H9 (cell line): ENCODE results near the gene PLA2G2E. TPM values are rescaled to one million over a fixed set of nuclear protein-coding genes. Genes with fewer than 3 reads are reported as not detected.

Experiments
- DNase-seq: peaks from one replicate; pipeline ENCODE4 v3.0.0-alpha.2; 2017
- H2AFZ ChIP-seq: one replicate; pipeline ENCODE4 v1.6.1; 2013; ENCODE audit warnings: mild to moderate bottlenecking, low read length, control low read depth, moderate library complexity
- H2AK5ac ChIP-seq: 2 replicates; pipeline ENCODE4 v1.6.1; 2013; ENCODE audit warnings: low read length, control low read depth, mixed read lengths; ENCODE audit not compliant: insufficient read length
- H2BK120ac ChIP-seq: one replicate; pipeline ENCODE4 v1.6.1; 2013; ENCODE audit warnings: low read depth, mild to moderate bottlenecking, low read length, control low read depth, inconsistent platforms; ENCODE audit not compliant: poor library complexity, severe bottlenecking
- H2BK12ac ChIP-seq: 2 replicates; pipeline ENCODE4 v1.6.1; 2013; ENCODE audit warnings: low read length, control low read depth, mixed read lengths, low read depth; ENCODE audit not compliant: insufficient read length
- H2BK15ac ChIP-seq: 2 replicates; pipeline ENCODE4 v1.6.1; 2013; ENCODE audit warnings: low read depth, low read length, control low read depth
- H2BK20ac ChIP-seq: one replicate; pipeline ENCODE4 v1.6.1; 2013; ENCODE audit warnings: low read depth, mild to moderate bottlenecking, low read length, control low read depth, inconsistent platforms; ENCODE audit not compliant: poor library complexity, severe bottlenecking
- H2BK5ac ChIP-seq: 2 replicates; pipeline ENCODE4 v1.6.1; 2013; ENCODE audit warnings: low read length, control low read depth, mixed read lengths; ENCODE audit not compliant: insufficient read length
- H3K14ac ChIP-seq: 2 replicates; pipeline ENCODE4 v1.6.1; 2013; ENCODE audit warnings: low read length, control low read depth; ENCODE audit not compliant: insufficient read depth
- H3K18ac ChIP-seq: 2 replicates; pipeline ENCODE4 v1.6.1; 2013; ENCODE audit warnings: low read depth, mild to moderate bottlenecking, mixed read lengths, low read length, control low read depth; ENCODE audit not compliant: insufficient read length
- H3K23ac ChIP-seq: 2 replicates; pipeline ENCODE4 v1.6.1; 2013; ENCODE audit warnings: low read length, control low read depth, mixed read lengths, low read depth; ENCODE audit not compliant: insufficient read length
- H3K23me2 ChIP-seq: 2 replicates; pipeline ENCODE4 v1.6.1; 2013; ENCODE audit warnings: low read depth, mild to moderate bottlenecking, mixed read lengths, low read length, control low read depth; ENCODE audit not compliant: insufficient read length, poor library complexity, severe bottlenecking
- H3K27ac ChIP-seq: 2 replicates; pipeline ENCODE4 v1.5.1; 2013; ENCODE audit warnings: low read length, control low read depth, mixed read lengths, low read depth; ENCODE audit not compliant: insufficient read length
- H3K27me3 ChIP-seq: 2 replicates; pipeline ENCODE4 v1.6.1; 2013; ENCODE audit warnings: low read length, control low read depth, inconsistent platforms; ENCODE audit not compliant: insufficient read depth
- H3K4ac ChIP-seq: 2 replicates; pipeline ENCODE4 v1.6.1; 2013; ENCODE audit warnings: low read depth, mild to moderate bottlenecking, control low read depth, inconsistent platforms, low read length, moderate library complexity
- H3K4me1 ChIP-seq: 2 replicates; pipeline ENCODE4 v1.6.1; 2013; ENCODE audit warnings: low read length, control low read depth, inconsistent platforms; ENCODE audit not compliant: insufficient read depth
- H3K4me2 ChIP-seq: 2 replicates; pipeline ENCODE4 v1.6.1; 2013; ENCODE audit warnings: low read length, control low read depth, mixed read lengths; ENCODE audit not compliant: insufficient read length, insufficient read depth
- H3K56ac ChIP-seq: 2 replicates; pipeline ENCODE4 v1.6.1; 2013; ENCODE audit warnings: low read depth, mild to moderate bottlenecking, mixed read lengths, low read length, control low read depth; ENCODE audit not compliant: insufficient read length
- H3K79me1 ChIP-seq: 2 replicates; pipeline ENCODE4 v1.6.1; 2013; ENCODE audit warnings: low read depth, mild to moderate bottlenecking, moderate library complexity, low read length, control low read depth, inconsistent platforms; ENCODE audit not compliant: insufficient read depth, poor library complexity, severe bottlenecking
- H3K79me2 ChIP-seq: 2 replicates; pipeline ENCODE4 v1.6.1; 2013; ENCODE audit warnings: low read length, control low read depth, inconsistent platforms; ENCODE audit not compliant: insufficient read depth
- H3K9ac ChIP-seq: 2 replicates; pipeline ENCODE4 v1.6.1; 2013; ENCODE audit warnings: low read length, control low read depth, mixed read lengths; ENCODE audit not compliant: insufficient read length; ENCODE audit errors: extremely low read depth
- H3K9me3 ChIP-seq: one replicate; pipeline ENCODE4 v1.6.1; 2013; ENCODE audit warnings: low read depth, low read length, inconsistent platforms; ENCODE audit not compliant: control insufficient read depth
- H3T11ph ChIP-seq: one replicate; pipeline ENCODE4 v1.6.1; 2013; ENCODE audit warnings: mild to moderate bottlenecking, low read length, control low read depth, inconsistent platforms
- H4K20me1 ChIP-seq: one replicate; pipeline ENCODE4 v1.6.1; 2013; ENCODE audit not compliant: control insufficient read depth, insufficient read length, insufficient read depth
- H4K5ac ChIP-seq: 2 replicates; pipeline ENCODE4 v1.6.1; 2013; ENCODE audit warnings: low read depth, mild to moderate bottlenecking, mixed read lengths, low read length, control low read depth; ENCODE audit not compliant: insufficient read length
- H4K8ac ChIP-seq: replicated peaks from 2 replicates; pipeline ENCODE4 v1.6.1; 2013; ENCODE audit warnings: low read length, control low read depth, mixed read lengths, low read depth; ENCODE audit not compliant: insufficient read length
- H4K91ac ChIP-seq: 2 replicates; pipeline ENCODE4 v1.6.1; 2013; ENCODE audit warnings: low read depth, mild to moderate bottlenecking, moderate library complexity, mixed read lengths, low read length, control low read depth; ENCODE audit not compliant: insufficient read length
- H3K27ac Mint-ChIP-seq, 3 experiments: 2 replicates in 2 of 3; 3 replicates in 1 of 3; pipeline ENCODE4 v1.8.0; 2020 to 2021; ENCODE audit warnings: mixed read lengths in 3 of 3, mild to moderate bottlenecking in 1 of 3, moderate library complexity in 1 of 3
- H3K27me3 Mint-ChIP-seq: 2 replicates; pipeline ENCODE4 v1.8.0; 2021; ENCODE audit warnings: low read depth, mild to moderate bottlenecking, moderate library complexity, mixed read lengths
- H3K36me3 Mint-ChIP-seq, 3 experiments: 2 replicates in 2 of 3; 3 replicates in 1 of 3; pipeline ENCODE4 v1.8.0; 2020 to 2021; ENCODE audit warnings: low read depth in 3 of 3, mixed read lengths in 3 of 3; ENCODE audit not compliant: insufficient read depth in 1 of 3
- H3K4me1 Mint-ChIP-seq, 2 experiments: 2 replicates each; pipeline ENCODE4 v1.8.0; 2020; ENCODE audit warnings: mixed read lengths in 2 of 2
- H3K4me3 Mint-ChIP-seq, 2 experiments: 2 replicates in 1 of 2; 3 replicates in 1 of 2; pipeline ENCODE4 v1.8.0; 2020 to 2021; ENCODE audit warnings: mild to moderate bottlenecking in 2 of 2, mixed read lengths in 2 of 2, moderate library complexity in 1 of 2
- H3K9me3 Mint-ChIP-seq, 2 experiments: 2 replicates in 1 of 2; 3 replicates in 1 of 2; pipeline ENCODE4 v1.8.0; 2020; ENCODE audit warnings: mild to moderate bottlenecking in 2 of 2, mixed read lengths in 2 of 2, moderate library complexity in 1 of 2
- WGBS: extraction: QIAGEN DNeasy Blood & Tissue Kit; methylation state at CpG from one replicate; pipeline ENCODE4 v1.1.7; 2013; ENCODE audit warnings: missing lambda C conversion rate, low lambda C conversion rate, mixed read lengths; ENCODE audit not compliant: insufficient read length; ENCODE audit errors: extremely low coverage; 5-methylcytosine and 5-hydroxymethylcytosine counted together
- total RNA-seq: library from RNA; stranded (reverse); gene quantifications from 2 replicates; pipeline ENCODE4 v1.2.1, GENCODE V29; 2021
- TF ChIP-seq, protein P1 (sequence below): fragments of 200-600 bp; sonication (generic); conservative IDR thresholded peaks from 3 replicates; pipeline ENCODE4 v1.8.0; 2021; ENCODE audit warnings: antibody characterized with exemption, mild to moderate bottlenecking

PLA2G2E gene
- total RNA-seq, 1 experiment from 2014 or later: not detected

DNA sequence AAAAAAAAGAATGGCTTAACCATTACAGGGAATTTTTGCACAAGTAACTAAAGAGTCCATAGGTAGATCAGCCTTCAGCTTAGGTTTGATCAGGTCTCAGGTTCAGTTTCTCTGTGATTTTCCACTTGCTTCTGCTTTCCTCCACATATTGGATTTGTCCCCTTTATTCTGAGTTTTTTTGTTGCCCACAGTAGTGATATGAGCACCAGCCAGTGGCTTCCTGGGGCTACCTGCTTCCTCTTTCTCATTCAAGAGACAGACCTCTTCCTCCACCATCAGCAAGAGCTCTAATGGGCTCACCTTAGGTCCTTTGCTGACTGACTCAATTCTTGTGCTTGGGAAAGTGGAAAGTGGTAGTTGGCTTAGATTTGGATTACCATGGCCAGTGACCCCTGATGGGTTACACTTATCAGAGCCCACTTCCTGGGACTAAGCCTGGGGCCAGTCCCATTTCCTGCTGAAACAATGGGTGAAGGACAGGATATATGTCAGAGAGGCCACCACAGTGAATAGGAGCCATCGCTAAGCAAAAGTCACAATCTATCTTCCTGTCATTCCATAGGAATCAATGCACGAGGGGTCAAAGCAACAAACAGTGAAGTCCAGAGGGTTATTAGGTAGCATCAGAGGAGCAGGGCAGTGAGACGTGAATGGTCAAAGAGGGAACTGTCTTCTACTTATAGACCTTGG is 12.8 kb upstream of the PLA2G2E start:
- Histone ChIP-seq H2AK5ac (no peak overlapping the region), H3K23ac (no peak overlapping the region), H3K9me3 (peaks cover 15% of the 10 kb centered on the region), H4K5ac (no peak overlapping the region), H3K9ac (no peak overlapping the region), H2BK15ac (no peak overlapping the region), H3K27ac (no peak overlapping the region), H3K23me2 (no peaks in the 10 kb centered on the region), H2BK5ac (no peak overlapping the region), H4K20me1 (no peaks in the 10 kb centered on the region), H4K8ac (no peak overlapping the region), H3K14ac (no peak overlapping the region), H3K79me1 (no peaks in the 10 kb centered on the region), H3K79me2 (no peaks in the 10 kb centered on the region), H3K56ac (no peak overlapping the region), H3K4me1 (no peaks in the 10 kb centered on the region), H2BK120ac (no peak overlapping the region), H2BK12ac (no peak overlapping the region), H2AFZ (no peak overlapping the region), H4K91ac (no peak overlapping the region), H3K27me3 (no peaks in the 10 kb centered on the region), H3K18ac (no peak overlapping the region), H3K4me2 (no peak overlapping the region), H3K4ac (no peak overlapping the region), H2BK20ac (no peak overlapping the region), H3T11ph (no peak overlapping the region)
- Mint-ChIP-seq H3K4me1 (peaks cover 8% of the 10 kb centered on the region in 2 experiments), H3K27ac (no peak overlapping the region; a peak in 1 of 7 replicates), H3K9me3 (peaks cover 23 to 31% of the 10 kb centered on the region in 2 experiments), H3K4me3 (no peak overlapping the region), H3K36me3 (peaks cover 14 to 15% (median 14%) of the 10 kb centered on the region in 3 experiments), H3K27me3 (peaks cover 4% of the 10 kb centered on the region)
- no peak for DNase-seq
- no CpG with 5 or more reads among the region's 3 CpGs for WGBS
- TF ChIP-seq, protein P1, sequence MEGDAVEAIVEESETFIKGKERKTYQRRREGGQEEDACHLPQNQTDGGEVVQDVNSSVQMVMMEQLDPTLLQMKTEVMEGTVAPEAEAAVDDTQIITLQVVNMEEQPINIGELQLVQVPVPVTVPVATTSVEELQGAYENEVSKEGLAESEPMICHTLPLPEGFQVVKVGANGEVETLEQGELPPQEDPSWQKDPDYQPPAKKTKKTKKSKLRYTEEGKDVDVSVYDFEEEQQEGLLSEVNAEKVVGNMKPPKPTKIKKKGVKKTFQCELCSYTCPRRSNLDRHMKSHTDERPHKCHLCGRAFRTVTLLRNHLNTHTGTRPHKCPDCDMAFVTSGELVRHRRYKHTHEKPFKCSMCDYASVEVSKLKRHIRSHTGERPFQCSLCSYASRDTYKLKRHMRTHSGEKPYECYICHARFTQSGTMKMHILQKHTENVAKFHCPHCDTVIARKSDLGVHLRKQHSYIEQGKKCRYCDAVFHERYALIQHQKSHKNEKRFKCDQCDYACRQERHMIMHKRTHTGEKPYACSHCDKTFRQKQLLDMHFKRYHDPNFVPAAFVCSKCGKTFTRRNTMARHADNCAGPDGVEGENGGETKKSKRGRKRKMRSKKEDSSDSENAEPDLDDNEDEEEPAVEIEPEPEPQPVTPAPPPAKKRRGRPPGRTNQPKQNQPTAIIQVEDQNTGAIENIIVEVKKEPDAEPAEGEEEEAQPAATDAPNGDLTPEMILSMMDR: no peak
